Measurements from ENCODE around the gene OR52W1. TPM values are rescaled to one million over a fixed set of nuclear protein-coding genes. Genes with fewer than 3 reads are reported as not detected.

Gene OR52W1, protein sequence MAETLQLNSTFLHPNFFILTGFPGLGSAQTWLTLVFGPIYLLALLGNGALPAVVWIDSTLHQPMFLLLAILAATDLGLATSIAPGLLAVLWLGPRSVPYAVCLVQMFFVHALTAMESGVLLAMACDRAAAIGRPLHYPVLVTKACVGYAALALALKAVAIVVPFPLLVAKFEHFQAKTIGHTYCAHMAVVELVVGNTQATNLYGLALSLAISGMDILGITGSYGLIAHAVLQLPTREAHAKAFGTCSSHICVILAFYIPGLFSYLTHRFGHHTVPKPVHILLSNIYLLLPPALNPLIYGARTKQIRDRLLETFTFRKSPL
- not detected in 2 replicates for total RNA-seq
- polyA plus RNA-seq: not detected in 2 replicates
- polyA plus RNA-seq (2011; cell fraction: cytosol; rRNA removed): not detected in 2 replicates
- not detected in 2 replicates for polyA plus RNA-seq (2011; cell fraction: nucleus; rRNA removed)
- polyA plus RNA-seq (2012): not detected in 2 replicates
- polyA minus RNA-seq: not detected in 2 replicates
- not detected for polyA minus RNA-seq (2011; cell fraction: cytosol; rRNA and poly(A)+ RNA removed)
- not detected in 2 replicates for polyA minus RNA-seq (2011; cell fraction: nucleus; rRNA and poly(A)+ RNA removed)
- not detected for Bru-seq, nascent RNA
- not detected for BruChase-seq, experiment 1, labeled RNA remaining after a 6-hour chase
- not detected for BruChase-seq, experiment 2, labeled RNA remaining after a 2-hour chase
- long read RNA-seq: 0 reads

DNA sequence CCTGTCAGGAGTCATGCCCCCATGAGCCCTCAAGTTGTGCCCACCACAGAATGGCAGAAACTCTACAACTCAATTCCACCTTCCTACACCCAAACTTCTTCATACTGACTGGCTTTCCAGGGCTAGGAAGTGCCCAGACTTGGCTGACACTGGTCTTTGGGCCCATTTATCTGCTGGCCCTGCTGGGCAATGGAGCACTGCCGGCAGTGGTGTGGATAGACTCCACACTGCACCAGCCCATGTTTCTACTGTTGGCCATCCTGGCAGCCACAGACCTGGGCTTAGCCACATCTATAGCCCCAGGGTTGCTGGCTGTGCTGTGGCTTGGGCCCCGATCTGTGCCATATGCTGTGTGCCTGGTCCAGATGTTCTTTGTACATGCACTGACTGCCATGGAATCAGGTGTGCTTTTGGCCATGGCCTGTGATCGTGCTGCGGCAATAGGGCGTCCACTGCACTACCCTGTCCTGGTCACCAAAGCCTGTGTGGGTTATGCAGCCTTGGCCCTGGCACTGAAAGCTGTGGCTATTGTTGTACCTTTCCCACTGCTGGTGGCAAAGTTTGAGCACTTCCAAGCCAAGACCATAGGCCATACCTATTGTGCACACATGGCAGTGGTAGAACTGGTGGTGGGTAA is at the start of gene OR52W1:
Gene OR52W1, plus strand, starts transcription at position 51 of the 637 bp plus-strand sequence. Its CDS starts 0 bp downstream, at position 51.
- POLR2A ChIA-PET: no interaction called here
- H3K36me3 ChIP-seq (ENCODE audit: control insufficient read depth in 2 of 2, extremely low read depth in 1 of 2, insufficient read depth in 2 of 2, low read length in 2 of 2): no peaks in the 10 kb centered on the region
- no peaks in the 10 kb centered on the region for H4K20me1 ChIP-seq (replicated peaks; ENCODE audit: control insufficient read depth, extremely low read depth, insufficient read depth, low read length)
- H2AFZ ChIP-seq (ENCODE audit: low read depth, low read length): no peak within 1 kb of the TSS
- dilution Hi-C loops (cut with MboI; ENCODE audit: extremely low pct_ligation_motif_present, low sequenced_read_pairs): no loop called here
- no peaks in the 10 kb centered on the region for H3K9me3 ChIP-seq (replicated peaks; ENCODE audit: control insufficient read depth, insufficient read depth, low read length)
- H3K27ac ChIP-seq (ENCODE audit: insufficient read depth, low read depth, low read length): no peak within 1 kb of the TSS
- no peak for FAIRE-seq
- H3K9ac ChIP-seq (replicated peaks; ENCODE audit: extremely low read depth, insufficient read depth, low read length): no peak within 1 kb of the TSS
- no peak for DNase-seq (ENCODE audit: low read depth, low spot score)
- H3K4me3 ChIP-seq (replicated peaks in 1 of 3; ENCODE audit: insufficient read depth in 1 of 3, low read depth in 1 of 3, low read length in 3 of 3): no peak within 1 kb of the TSS
- H3K4me2 ChIP-seq (ENCODE audit: insufficient read depth, low read length): no peak within 1 kb of the TSS
- intact Hi-C loops (cut with micrococcal nuclease): no loop called here
- peaks cover 0 to 5% of the 10 kb centered on the region in 2 experiments for H3K27me3 ChIP-seq (ENCODE audit: control insufficient read depth in 2 of 2, insufficient read depth in 2 of 2, low read length in 2 of 2)
- no TSS peak for BruUV-seq (replicated peaks)
- CTCF ChIA-PET: no interaction called here
- no peak for TF ChIP-seq GATA2 (IDR thresholded peaks at IDR 0.05; ENCODE audit: insufficient read depth, insufficient read length, low read depth, low read length)
- TF ChIP-seq EZH2 (IDR thresholded peaks at IDR 0.05; ENCODE audit: borderline replicate concordance, low read depth, low read length, severe bottlenecking): no peak
- no peak for TF ChIP-seq FOS (IDR thresholded peaks at IDR 0.05; ENCODE audit: borderline replicate concordance, insufficient read depth, low read length)
- TF ChIP-seq, protein P1, sequence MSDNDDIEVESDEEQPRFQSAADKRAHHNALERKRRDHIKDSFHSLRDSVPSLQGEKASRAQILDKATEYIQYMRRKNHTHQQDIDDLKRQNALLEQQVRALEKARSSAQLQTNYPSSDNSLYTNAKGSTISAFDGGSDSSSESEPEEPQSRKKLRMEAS (IDR thresholded peaks at IDR 0.05; ENCODE audit: insufficient read depth, insufficient read length): no peak
- no peak for TF ChIP-seq MYC (IDR thresholded peaks at IDR 0.05; ENCODE audit: low read depth, low read length)
- no peak for TF ChIP-seq POLR2AphosphoS5 (IDR thresholded peaks at IDR 0.05; ENCODE audit: insufficient read depth, low read depth, low read length)
- TF ChIP-seq, protein P2, sequence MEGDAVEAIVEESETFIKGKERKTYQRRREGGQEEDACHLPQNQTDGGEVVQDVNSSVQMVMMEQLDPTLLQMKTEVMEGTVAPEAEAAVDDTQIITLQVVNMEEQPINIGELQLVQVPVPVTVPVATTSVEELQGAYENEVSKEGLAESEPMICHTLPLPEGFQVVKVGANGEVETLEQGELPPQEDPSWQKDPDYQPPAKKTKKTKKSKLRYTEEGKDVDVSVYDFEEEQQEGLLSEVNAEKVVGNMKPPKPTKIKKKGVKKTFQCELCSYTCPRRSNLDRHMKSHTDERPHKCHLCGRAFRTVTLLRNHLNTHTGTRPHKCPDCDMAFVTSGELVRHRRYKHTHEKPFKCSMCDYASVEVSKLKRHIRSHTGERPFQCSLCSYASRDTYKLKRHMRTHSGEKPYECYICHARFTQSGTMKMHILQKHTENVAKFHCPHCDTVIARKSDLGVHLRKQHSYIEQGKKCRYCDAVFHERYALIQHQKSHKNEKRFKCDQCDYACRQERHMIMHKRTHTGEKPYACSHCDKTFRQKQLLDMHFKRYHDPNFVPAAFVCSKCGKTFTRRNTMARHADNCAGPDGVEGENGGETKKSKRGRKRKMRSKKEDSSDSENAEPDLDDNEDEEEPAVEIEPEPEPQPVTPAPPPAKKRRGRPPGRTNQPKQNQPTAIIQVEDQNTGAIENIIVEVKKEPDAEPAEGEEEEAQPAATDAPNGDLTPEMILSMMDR (IDR thresholded peaks at IDR 0.05; ENCODE audit: extremely low read depth in 1 of 2, insufficient read depth in 1 of 2, low read depth in 1 of 2, low read length in 2 of 2): no peak
- TF ChIP-seq POLR2A (IDR thresholded peaks at IDR 0.05; ENCODE audit: low read depth, low read length): no peak
- TF ChIP-seq JUN (IDR thresholded peaks at IDR 0.05; ENCODE audit: borderline replicate concordance, insufficient read depth, insufficient read length, low read depth): no peak
- H3K9me1 ChIP-seq (replicated peaks; ENCODE audit: control insufficient read depth, extremely low read depth, insufficient read depth, low read length): no peaks in the 10 kb centered on the region
- no peaks in the 10 kb centered on the region for H3K79me2 ChIP-seq (ENCODE audit: control insufficient read depth, insufficient read depth, low read length)
- H3K4me1 ChIP-seq (ENCODE audit: control insufficient read depth, extremely low read depth, insufficient read depth, low read length): no peaks in the 10 kb centered on the region
